Measurements from ENCODE around the gene PARD3.

DNA sequence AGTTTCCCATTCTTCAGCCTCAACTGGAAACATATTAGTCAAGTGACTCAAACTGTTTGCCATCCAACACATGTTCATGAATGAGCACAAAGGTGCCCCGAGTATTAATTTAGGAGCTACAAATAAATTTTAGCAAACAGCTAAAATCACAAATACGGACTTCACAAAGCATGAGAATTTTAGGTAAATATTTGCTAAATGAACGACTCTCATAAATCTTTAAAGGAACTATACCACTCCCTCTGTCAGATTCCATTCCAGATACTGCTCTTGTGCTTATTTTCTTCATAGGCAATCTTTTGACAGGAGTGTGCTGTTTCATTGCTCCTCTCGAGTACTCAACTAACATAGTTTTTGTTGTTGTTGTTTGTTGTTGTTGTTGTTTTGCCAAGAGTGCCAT, 330.9 kb downstream of the PARD3 start:
- no peak for TF ChIP-seq EZH2phosphoT487 (IDR thresholded peaks at IDR 0.05)
- TF ChIP-seq EZH2 (IDR thresholded peaks at IDR 0.05) = no peak

Data from neural progenitor cell (in vitro differentiated cells).